Common myeloid progenitor, CD34-positive (primary cell): ENCODE measurements around the gene UMODL1.

Source experiments
- CTCF ChIA-PET: fragments of 350-600 bp; sonication (Branson Sonifier 250); formaldehyde crosslinking; loops from one replicate; lab custom pipeline; 2021; ENCODE audit warnings: antibody characterized with exemption; lab: Charles Lee
- POLR2A ChIA-PET: fragments of 350-600 bp; sonication (Branson Sonifier 250); formaldehyde crosslinking; loops from one replicate; lab custom pipeline; 2021; ENCODE audit warnings: antibody characterized with exemption; lab: Charles Lee
- DNase-seq, 3 donors: peaks; one replicate each; pipeline versions ENCODE4 v3.0.0 to v3.0.0-alpha.2; 2013
- H3K27ac ChIP-seq, 2 experiments: 1 replicate in 1 of 2; 2 replicates in 1 of 2; pipeline ENCODE4 v1.7.0; 2013; ENCODE audit warnings: inconsistent platforms in 2 of 2, low read length in 2 of 2, mild to moderate bottlenecking in 2 of 2, low read depth in 1 of 2, moderate library complexity in 1 of 2; ENCODE audit not compliant: severe bottlenecking in 2 of 2, insufficient read depth in 1 of 2, poor library complexity in 1 of 2
- H3K27me3 ChIP-seq, 5 experiments: replicated peaks in 2 of 5; 1 replicate in 3 of 5; 2 replicates in 2 of 5; pipeline versions ENCODE4 v1.6.1 to v1.7.0; 2013; ENCODE audit warnings: low read length in 4 of 5, mild to moderate bottlenecking in 2 of 5, moderate library complexity in 2 of 5, inconsistent platforms in 1 of 5; ENCODE audit not compliant: insufficient read depth in 5 of 5, control insufficient read depth in 4 of 5
- H3K36me3 ChIP-seq, 4 experiments: 1 replicate in 2 of 4; 2 replicates in 2 of 4; pipeline versions ENCODE4 v1.6.1 to v1.7.0; 2013; ENCODE audit warnings: low read length in 3 of 4, control low read depth in 1 of 4, mild to moderate bottlenecking in 1 of 4; ENCODE audit not compliant: control insufficient read depth in 4 of 4, insufficient read depth in 4 of 4
- H3K4me1 ChIP-seq, 4 experiments: 1 replicate in 3 of 4; 2 replicates in 1 of 4; pipeline versions ENCODE4 v1.6.1 to v1.7.1; 2013; ENCODE audit warnings: low read length in 3 of 4, mild to moderate bottlenecking in 3 of 4, control low read depth in 1 of 4, inconsistent platforms in 1 of 4, moderate library complexity in 1 of 4; ENCODE audit not compliant: control insufficient read depth in 4 of 4, insufficient read depth in 4 of 4; ENCODE audit errors: control extremely low read depth in 1 of 4
- H3K4me3 ChIP-seq, 7 experiments: 1 replicate in 4 of 7; 2 replicates in 3 of 7; pipeline versions ENCODE4 v1.5.1 to v1.7.0; 2013; ENCODE audit warnings: mild to moderate bottlenecking in 7 of 7, low read length in 6 of 7, moderate library complexity in 6 of 7, inconsistent platforms in 2 of 7, low read depth in 2 of 7, control low read depth in 1 of 7; ENCODE audit not compliant: insufficient read depth in 4 of 7, control insufficient read depth in 1 of 7; ENCODE audit errors: extremely low read depth in 1 of 7
- H3K9me3 ChIP-seq, 5 experiments: 1 replicate in 4 of 5; 2 replicates in 1 of 5; pipeline versions ENCODE4 v1.6.1 to v1.7.1; 2013; ENCODE audit warnings: low read length in 4 of 5, mild to moderate bottlenecking in 2 of 5, inconsistent platforms in 1 of 5, low read depth in 1 of 5, moderate library complexity in 1 of 5; ENCODE audit not compliant: control insufficient read depth in 4 of 5, insufficient read depth in 2 of 5; ENCODE audit errors: control extremely low read depth in 1 of 5
- WGBS: methylation state at CpG from one replicate; pipeline ENCODE4 v1.1.5; 2013; ENCODE audit not compliant: insufficient coverage; 5-methylcytosine and 5-hydroxymethylcytosine counted together

The UMODL1 gene

GRCh38 chr21:42149656-42150473 lies 78.7 kb downstream of the UMODL1 start:
- H3K9me3 ChIP-seq: no peaks in the 10 kb centered on the region
- WGBS: 96% methylated on average over 14 of the region's 21 CpGs
- POLR2A ChIA-PET: no interaction called here
- no peaks in the 10 kb centered on the region for H3K36me3 ChIP-seq
- no peak for DNase-seq
- no peak overlapping the region for H3K27ac ChIP-seq
- peaks cover 0 to 18% (median 8%) of the 10 kb centered on the region in 4 experiments for H3K4me1 ChIP-seq
- no peaks in the 10 kb centered on the region for H3K27me3 ChIP-seq
- H3K4me3 ChIP-seq: no peak overlapping the region
- CTCF ChIA-PET: interaction anchor here (0.9 to 3.1 kb wide), 4 partner anchors 8 to 119 kb away, joined by 3 to 23 read pairs (median 4); no protein-coding TSS in a partner anchor

- no peaks in the 10 kb centered on the region for H3K36me3 ChIP-seq
- no peak overlapping the region for H3K4me3 ChIP-seq
- WGBS: 95% methylated on average over 11 of the region's 13 CpGs
- H3K4me1 ChIP-seq: peaks cover 0 to 19% (median 5%) of the 10 kb centered on the region in 4 experiments
- H3K9me3 ChIP-seq: no peaks in the 10 kb centered on the region
- H3K27me3 ChIP-seq: no peaks in the 10 kb centered on the region
- POLR2A ChIA-PET: no interaction called here
- no peak overlapping the region for H3K27ac ChIP-seq
- CTCF ChIA-PET: interaction anchor here (0.9 to 1.3 kb wide), 3 partner anchors 14 to 119 kb away, joined by 3 to 4 read pairs (median 3); no protein-coding TSS in a partner anchor
- no peak for DNase-seq
Observed at GRCh38 chr21:42150474-42151085, 79.5 kb downstream of the UMODL1 start.

GRCh38 chr21:42151148-42151947 lies 80.2 kb downstream of the UMODL1 start:
- DNase-seq: no peak
- Histone ChIP-seq H3K9me3 (no peaks in the 10 kb centered on the region), H3K27ac (no peak overlapping the region), H3K27me3 (no peaks in the 10 kb centered on the region), H3K36me3 (no peaks in the 10 kb centered on the region), H3K4me1 (peaks cover 0 to 17% (median 1%) of the 10 kb centered on the region in 4 experiments), H3K4me3 (no peak overlapping the region)
- WGBS: 86% methylated on average over 11 of the region's 12 CpGs
- ChIA-PET CTCF (interaction anchor here (0.8 to 2.0 kb wide), 8 partner anchors 8 to 385 kb away, joined by 3 to 9 read pairs (median 4); no protein-coding TSS in a partner anchor), POLR2A (no interaction called here)

GRCh38 chr21:42151948-42152220 lies 80.8 kb downstream of the UMODL1 start:
- H3K4me3 ChIP-seq: no peak overlapping the region
- ChIA-PET CTCF (interaction anchor here (0.8 to 2.0 kb wide), 10 partner anchors 8 to 385 kb away, joined by 3 to 9 read pairs (median 4); no protein-coding TSS in a partner anchor), POLR2A (no interaction called here)
- H3K4me1 ChIP-seq: peaks cover 0 to 17% (median 1%) of the 10 kb centered on the region in 4 experiments
- no peaks in the 10 kb centered on the region for H3K9me3 ChIP-seq
- no peak overlapping the region for H3K27ac ChIP-seq
- H3K27me3 ChIP-seq: no peaks in the 10 kb centered on the region
- H3K36me3 ChIP-seq: no peaks in the 10 kb centered on the region
- DNase-seq: no peak

- WGBS: 96% methylated on average over 14 of the region's 15 CpGs
- POLR2A ChIA-PET: interaction anchor here (0.6 kb wide), 1 partner anchor 11 kb away, joined by 3 read pairs; no protein-coding TSS in a partner anchor
- Histone ChIP-seq H3K9me3 (no peaks in the 10 kb centered on the region), H3K4me1 (peaks cover 0 to 14% (median 1%) of the 10 kb centered on the region in 4 experiments), H3K27me3 (no peaks in the 10 kb centered on the region), H3K4me3 (no peak overlapping the region), H3K27ac (no peak overlapping the region), H3K36me3 (no peaks in the 10 kb centered on the region)
- CTCF ChIA-PET: interaction anchor here (0.6 to 3.9 kb wide), 17 partner anchors 8 to 383 kb away, joined by 3 to 17 read pairs (median 3); no protein-coding TSS in a partner anchor
- DNase-seq: no peak
Observed at GRCh38 chr21:42153046-42153686, 82.0 kb downstream of the UMODL1 start.

- peaks cover 0 to 13% (median 1%) of the 10 kb centered on the region in 4 experiments for H3K4me1 ChIP-seq
- no peaks in the 10 kb centered on the region for H3K9me3 ChIP-seq
- WGBS: 99% methylated on average over 9 of the region's 13 CpGs
- no peak overlapping the region for H3K4me3 ChIP-seq
- CTCF ChIA-PET: interaction anchor here (0.6 to 3.9 kb wide), 7 partner anchors 8 to 383 kb away, joined by 3 to 17 read pairs (median 3); no protein-coding TSS in a partner anchor
- DNase-seq: no peak
- H3K27ac ChIP-seq: no peak overlapping the region
- H3K27me3 ChIP-seq: no peaks in the 10 kb centered on the region
- POLR2A ChIA-PET: no interaction called here
- no peaks in the 10 kb centered on the region for H3K36me3 ChIP-seq
Observed at GRCh38 chr21:42153746-42154145, 82.6 kb downstream of the UMODL1 start.
